ENCODE measurements around the gene EPHB1. TPM values are rescaled to one million over a fixed set of nuclear protein-coding genes. Genes with fewer than 3 reads are reported as not detected.

The EPHB1 gene
- total RNA-seq, 1 experiment from 2014 or later, result 0.86 TPM

DNA sequence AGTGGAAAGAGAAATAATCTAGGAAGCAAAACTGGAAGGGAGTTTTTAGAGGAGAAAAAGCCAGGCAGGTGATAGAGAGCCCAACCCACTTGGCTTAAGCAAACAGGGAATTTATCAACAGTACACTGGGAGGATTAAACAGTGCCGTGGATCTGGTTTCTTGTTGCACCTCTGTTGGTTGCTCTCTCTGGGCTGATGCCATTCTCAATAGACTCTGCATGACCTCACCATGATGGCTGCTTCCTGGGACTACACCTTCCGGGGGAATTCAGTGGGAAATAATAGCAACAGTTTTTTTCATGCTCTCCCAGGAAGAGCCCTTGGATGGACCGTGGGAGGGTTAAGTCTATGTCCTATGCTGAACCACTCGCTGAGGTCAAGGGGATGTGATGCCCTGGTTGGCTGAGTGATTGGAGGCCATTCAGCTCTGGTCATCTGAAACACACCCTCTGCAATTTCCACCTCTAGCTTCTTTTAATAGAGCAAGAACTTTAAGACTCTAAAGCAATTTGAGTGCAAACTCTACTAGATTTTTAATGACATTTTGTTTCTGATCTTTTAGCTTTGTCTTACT is 74.2 kb downstream of the EPHB1 start:
- Histone ChIP-seq H3K27me3 (ENCODE audit: insufficient read depth, low read length) (peaks cover 62% of the 10 kb centered on the region), H3K4me1 (ENCODE audit: control insufficient read depth in 1 of 2, insufficient read depth in 2 of 2, low read length in 2 of 2) (no peaks in the 10 kb centered on the region), H2AFZ (ENCODE audit: low read depth, low read length, poor library complexity, severe bottlenecking) (no peak overlapping the region), H3K36me3 (ENCODE audit: control insufficient read depth in 1 of 2, insufficient read depth in 2 of 2, low read length in 2 of 2) (no peaks in the 10 kb centered on the region), H3K9ac (ENCODE audit: low read length) (no peak overlapping the region), H3K4me3 (replicated peaks in 1 of 2; ENCODE audit: low read depth in 1 of 2, low read length in 2 of 2) (no peak overlapping the region), H3K4me2 (ENCODE audit: low read length) (no peak overlapping the region), H3K9me3 (ENCODE audit: control insufficient read depth in 1 of 2, insufficient read depth in 1 of 2, low read depth in 1 of 2, low read length in 2 of 2) (no peaks in the 10 kb centered on the region), H4K20me1 (ENCODE audit: insufficient read depth) (no peaks in the 10 kb centered on the region), H3K27ac (ENCODE audit: low read depth, low read length) (no peak overlapping the region), H3K79me2 (ENCODE audit: insufficient read depth, low read length) (no peaks in the 10 kb centered on the region), H3K9me2 (ENCODE audit: insufficient read depth) (no peaks in the 10 kb centered on the region)
- intact Hi-C loops (cut with micrococcal nuclease), result no loop called here
- TF ChIP-seq POLR2AphosphoS5 (IDR thresholded peaks at IDR 0.05; ENCODE audit: low read depth, low read length) (no peak), EZH2phosphoT487 (IDR thresholded peaks at IDR 0.05; ENCODE audit: borderline replicate concordance) (no peak), FOSL1 (IDR thresholded peaks at IDR 0.05; ENCODE audit: low read depth) (no peak), CEBPB (IDR thresholded peaks at IDR 0.05; ENCODE audit: low read depth) (no peak), ELF1 (IDR thresholded peaks at IDR 0.05; ENCODE audit: borderline replicate concordance, low read depth) (no peak), YY1 (IDR thresholded peaks at IDR 0.05; ENCODE audit: extremely low read depth, insufficient replicate concordance, low read depth, low read length) (no peak), ATF3 (IDR thresholded peaks at IDR 0.05) (no peak)
- TF ChIP-seq, protein P1, sequence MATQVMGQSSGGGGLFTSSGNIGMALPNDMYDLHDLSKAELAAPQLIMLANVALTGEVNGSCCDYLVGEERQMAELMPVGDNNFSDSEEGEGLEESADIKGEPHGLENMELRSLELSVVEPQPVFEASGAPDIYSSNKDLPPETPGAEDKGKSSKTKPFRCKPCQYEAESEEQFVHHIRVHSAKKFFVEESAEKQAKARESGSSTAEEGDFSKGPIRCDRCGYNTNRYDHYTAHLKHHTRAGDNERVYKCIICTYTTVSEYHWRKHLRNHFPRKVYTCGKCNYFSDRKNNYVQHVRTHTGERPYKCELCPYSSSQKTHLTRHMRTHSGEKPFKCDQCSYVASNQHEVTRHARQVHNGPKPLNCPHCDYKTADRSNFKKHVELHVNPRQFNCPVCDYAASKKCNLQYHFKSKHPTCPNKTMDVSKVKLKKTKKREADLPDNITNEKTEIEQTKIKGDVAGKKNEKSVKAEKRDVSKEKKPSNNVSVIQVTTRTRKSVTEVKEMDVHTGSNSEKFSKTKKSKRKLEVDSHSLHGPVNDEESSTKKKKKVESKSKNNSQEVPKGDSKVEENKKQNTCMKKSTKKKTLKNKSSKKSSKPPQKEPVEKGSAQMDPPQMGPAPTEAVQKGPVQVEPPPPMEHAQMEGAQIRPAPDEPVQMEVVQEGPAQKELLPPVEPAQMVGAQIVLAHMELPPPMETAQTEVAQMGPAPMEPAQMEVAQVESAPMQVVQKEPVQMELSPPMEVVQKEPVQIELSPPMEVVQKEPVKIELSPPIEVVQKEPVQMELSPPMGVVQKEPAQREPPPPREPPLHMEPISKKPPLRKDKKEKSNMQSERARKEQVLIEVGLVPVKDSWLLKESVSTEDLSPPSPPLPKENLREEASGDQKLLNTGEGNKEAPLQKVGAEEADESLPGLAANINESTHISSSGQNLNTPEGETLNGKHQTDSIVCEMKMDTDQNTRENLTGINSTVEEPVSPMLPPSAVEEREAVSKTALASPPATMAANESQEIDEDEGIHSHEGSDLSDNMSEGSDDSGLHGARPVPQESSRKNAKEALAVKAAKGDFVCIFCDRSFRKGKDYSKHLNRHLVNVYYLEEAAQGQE (IDR thresholded peaks at IDR 0.05; ENCODE audit: low read depth), result no peak
- TF ChIP-seq, protein P2, sequence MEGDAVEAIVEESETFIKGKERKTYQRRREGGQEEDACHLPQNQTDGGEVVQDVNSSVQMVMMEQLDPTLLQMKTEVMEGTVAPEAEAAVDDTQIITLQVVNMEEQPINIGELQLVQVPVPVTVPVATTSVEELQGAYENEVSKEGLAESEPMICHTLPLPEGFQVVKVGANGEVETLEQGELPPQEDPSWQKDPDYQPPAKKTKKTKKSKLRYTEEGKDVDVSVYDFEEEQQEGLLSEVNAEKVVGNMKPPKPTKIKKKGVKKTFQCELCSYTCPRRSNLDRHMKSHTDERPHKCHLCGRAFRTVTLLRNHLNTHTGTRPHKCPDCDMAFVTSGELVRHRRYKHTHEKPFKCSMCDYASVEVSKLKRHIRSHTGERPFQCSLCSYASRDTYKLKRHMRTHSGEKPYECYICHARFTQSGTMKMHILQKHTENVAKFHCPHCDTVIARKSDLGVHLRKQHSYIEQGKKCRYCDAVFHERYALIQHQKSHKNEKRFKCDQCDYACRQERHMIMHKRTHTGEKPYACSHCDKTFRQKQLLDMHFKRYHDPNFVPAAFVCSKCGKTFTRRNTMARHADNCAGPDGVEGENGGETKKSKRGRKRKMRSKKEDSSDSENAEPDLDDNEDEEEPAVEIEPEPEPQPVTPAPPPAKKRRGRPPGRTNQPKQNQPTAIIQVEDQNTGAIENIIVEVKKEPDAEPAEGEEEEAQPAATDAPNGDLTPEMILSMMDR (IDR thresholded peaks at IDR 0.05 in 2 of 3, conservative IDR thresholded peaks at IDR 0.05 in 1 of 3; ENCODE audit: borderline replicate concordance in 1 of 3, insufficient read depth in 1 of 3, low read depth in 2 of 3, low read length in 2 of 3), result no peak
- ATAC-seq (no peak), DNase-seq (ENCODE audit: low read depth, low spot score) (no peak)
- RAD21 ChIA-PET (ENCODE audit: low non-redundant PET in 1 of 2, low total read pairs in 2 of 2, uncharacterized antibody in 2 of 2, unreplicated experiment in 2 of 2), result no interaction called here
- POLR2A ChIA-PET, result no interaction called here
- CTCF ChIA-PET, result no interaction called here
- BruUV-seq (replicated peaks), result no TSS peak

Measured in HCT116 (cell line).